GM19438 (cell line): ENCODE results near the gene NUDT12.
A peak's percentile ranks its signal among the peaks of the same experiment; 100 is the strongest.

Experiments
- ATAC-seq: cut with Tn5 transposase; IDR thresholded peaks from one replicate; pipeline ENCODE4 v1.9.1; 2021; ENCODE audit warnings: low read depth; ENCODE audit not compliant: unreplicated experiment

NUDT12 gene

GRCh38 chr5:103562453-103563157, at the start of gene NUDT12:
NUDT12 (minus strand) TSS chr5:103562789; CDS start chr5:103560248, 2,541 bp downstream.
- peak; percentile 90 for ATAC-seq

DNA sequence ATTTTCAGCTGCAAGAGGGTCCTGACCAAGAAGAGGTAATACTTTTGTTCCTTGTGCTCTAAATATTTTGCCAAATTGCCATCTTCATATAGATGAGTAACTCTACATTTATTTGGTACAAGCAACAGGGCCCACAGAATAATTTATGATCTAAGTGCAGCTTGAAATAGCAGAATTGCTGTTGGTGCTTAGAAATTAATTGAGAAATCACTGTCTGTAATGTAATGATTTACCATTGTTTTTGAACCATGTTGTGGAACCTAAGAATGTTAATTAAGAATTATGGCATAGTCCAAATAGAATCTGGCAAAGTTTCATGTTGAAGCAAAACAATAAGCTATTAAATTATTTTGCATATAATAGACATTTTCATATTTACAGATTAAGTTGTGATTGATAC, 44.8 kb upstream of the NUDT12 start:
- no peak for ATAC-seq

DNA sequence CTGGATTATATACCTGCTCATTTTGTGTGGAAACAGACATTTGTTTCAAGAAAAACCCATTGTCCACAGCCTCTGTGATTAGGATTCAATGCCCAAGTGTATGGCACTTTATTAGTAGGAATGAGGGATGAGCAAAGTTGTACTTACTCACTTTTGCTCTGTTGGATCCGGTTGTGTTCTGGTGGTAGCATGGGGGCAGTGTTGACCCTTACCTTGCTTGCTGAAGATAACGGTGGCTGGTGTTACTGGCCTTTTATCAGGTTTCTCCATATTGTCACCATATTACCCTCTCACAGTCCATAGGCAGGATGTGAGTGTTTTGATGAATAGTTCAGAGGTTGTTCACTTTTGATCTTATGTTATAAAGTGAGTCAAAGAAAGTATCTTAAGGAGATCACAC, 42.7 kb upstream of the NUDT12 start:
- no peak for ATAC-seq

- no peak for ATAC-seq
These were observed 39.8 kb upstream of the NUDT12 start for GRCh38 chr5:103602438-103602837.

DNA sequence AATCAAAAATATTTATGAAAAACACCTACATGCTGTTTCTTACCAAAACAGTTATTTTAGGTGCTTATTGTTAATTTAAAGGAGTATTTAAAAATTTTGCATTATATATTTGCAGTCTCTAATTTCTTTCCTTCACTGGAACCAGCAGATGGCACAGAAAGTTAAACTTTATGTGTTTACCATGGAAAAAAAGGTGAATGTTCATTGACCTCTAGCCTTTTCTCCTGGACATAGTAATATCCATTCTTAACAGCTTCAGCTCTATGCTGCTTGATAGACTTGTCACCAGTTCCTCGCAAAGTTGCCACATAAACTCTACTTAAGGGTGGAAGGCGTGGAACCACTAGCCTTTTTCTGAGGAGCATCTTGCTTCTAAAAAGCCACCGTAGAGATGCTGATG, 38.7 kb upstream of the NUDT12 start:
- no peak for ATAC-seq

GRCh38 chr5:103600086-103600485, 37.5 kb upstream of the NUDT12 start:
- ATAC-seq: no peak

- no peak for ATAC-seq
These were observed 36.5 kb upstream of the NUDT12 start for GRCh38 chr5:103598997-103599566.

- ATAC-seq: no peak
These were observed 27.6 kb upstream of the NUDT12 start for GRCh38 chr5:103590221-103590620.

DNA sequence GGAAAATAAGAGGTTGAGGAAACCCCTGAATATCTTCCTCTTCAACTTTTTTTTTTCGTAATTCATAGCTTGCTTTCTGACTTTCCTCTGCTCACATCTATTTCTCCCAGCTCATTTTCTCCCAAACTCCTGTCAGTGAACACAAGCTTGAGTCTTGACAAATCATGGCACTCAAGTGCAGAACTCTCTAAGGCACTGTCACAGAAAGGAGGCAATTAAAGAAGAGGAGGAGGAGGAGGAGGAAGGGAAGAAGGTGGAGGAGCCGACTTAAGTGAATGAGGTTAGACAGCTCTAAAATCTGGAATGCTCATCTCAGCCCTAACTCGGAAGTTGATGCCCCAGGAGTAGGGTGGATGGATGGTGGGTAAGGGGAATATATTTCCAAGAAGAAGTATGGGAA, 27.2 kb upstream of the NUDT12 start:
- ATAC-seq: no peak

DNA sequence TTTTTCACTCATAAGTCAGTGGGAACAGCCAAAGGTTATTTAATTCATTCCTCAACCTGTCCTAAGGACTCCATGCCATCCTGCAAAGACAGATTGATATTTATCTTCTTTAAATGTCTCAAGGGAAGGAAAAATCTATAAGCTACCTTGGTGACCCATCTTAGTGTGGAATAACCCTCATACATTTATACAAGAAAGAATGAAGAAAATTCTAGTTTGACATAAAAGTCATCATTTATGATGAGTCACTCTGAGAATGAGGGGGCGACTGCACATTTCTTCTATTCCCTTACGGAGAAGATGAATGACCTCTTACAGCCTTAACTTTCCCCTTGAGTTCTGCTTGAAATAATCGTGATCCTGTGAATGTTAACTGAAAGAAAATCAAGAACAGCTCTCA, 26.8 kb upstream of the NUDT12 start:
- no peak for ATAC-seq

GRCh38 chr5:103587185-103587748, 24.7 kb upstream of the NUDT12 start:
- ATAC-seq: no peak

DNA sequence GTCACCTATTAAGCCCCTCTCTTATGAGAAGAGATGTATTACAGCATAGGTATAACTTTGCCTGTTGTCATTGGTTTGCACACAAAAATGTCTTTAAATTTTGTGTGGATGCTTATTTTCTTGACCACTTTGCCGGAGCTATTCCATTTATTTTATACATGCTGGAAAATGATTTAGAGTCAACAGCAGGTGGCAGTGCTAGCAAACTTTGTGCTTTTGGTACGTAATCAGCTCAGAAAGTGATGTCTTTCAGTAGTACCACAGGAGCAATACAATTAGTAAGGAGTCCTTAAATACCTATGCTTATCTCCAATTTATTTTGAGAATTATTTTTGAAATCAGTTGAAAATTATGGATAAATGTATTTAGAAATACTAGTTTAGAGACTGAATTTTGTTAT, 19.8 kb upstream of the NUDT12 start:
- ATAC-seq: peak; percentile 63

GRCh38 chr5:103573411-103573810, 10.8 kb upstream of the NUDT12 start:
- no peak for ATAC-seq

DNA sequence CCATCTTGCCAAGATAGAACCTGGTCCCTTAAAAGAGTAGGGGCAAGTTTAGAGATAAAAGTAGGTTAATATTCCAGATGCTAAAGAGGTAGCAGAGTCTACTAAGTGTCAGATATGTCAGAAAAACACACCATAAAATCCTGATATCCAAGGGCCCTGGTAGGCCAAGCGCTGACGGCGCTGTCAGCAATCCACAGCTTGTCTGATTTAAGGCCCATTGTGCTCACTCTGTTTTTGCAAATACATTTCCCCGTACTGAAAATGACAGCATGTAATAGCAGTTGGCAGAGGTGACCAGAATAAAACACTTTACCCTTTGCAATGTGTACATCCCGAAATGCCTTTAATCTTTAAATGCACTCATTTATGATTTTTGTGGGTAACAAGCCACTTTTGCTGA, 9.9 kb upstream of the NUDT12 start:
- ATAC-seq: no peak

DNA sequence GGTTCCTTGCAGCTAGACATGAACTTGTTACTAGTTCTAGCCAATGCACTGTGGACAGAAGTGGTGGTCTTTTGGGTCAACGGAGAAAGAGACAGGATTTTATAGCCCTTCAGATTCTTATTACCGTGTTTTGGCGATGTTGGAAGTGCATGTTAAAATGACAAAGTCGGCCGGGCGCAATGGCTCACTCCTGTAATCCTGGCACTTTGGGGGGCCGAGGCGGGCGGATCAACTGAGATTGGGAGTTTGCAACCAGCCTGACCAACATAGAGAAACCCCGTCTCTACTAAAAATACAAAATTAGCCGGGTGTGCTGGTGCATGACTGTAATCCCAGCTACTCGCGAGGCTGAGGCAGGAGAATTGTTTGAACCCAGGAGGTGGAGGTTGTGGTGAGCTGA, 9.1 kb upstream of the NUDT12 start:
- no peak for ATAC-seq

- no peak for ATAC-seq
These were observed 6.9 kb upstream of the NUDT12 start for GRCh38 chr5:103569313-103570060.

DNA sequence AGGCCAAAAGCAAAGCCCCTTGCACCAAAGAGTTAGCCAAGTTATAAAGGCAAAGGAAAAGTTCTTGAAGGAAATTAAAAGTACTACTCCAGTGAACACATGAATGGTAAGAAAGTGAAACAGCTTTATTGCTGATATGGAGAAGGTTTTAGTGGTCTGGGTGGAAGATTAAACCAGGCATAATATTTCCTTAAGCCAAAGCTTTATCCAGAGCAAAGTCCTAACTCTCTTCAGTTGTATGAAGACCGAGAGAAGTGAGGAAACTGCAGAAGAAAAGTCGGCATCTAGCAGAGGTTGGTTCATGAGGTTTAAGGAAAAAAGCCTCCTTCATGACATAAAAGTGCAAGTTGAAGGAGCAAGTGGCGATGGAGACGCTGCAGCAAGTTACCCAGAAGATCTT, 3.1 kb upstream of the NUDT12 start:
- ATAC-seq: no peak

DNA sequence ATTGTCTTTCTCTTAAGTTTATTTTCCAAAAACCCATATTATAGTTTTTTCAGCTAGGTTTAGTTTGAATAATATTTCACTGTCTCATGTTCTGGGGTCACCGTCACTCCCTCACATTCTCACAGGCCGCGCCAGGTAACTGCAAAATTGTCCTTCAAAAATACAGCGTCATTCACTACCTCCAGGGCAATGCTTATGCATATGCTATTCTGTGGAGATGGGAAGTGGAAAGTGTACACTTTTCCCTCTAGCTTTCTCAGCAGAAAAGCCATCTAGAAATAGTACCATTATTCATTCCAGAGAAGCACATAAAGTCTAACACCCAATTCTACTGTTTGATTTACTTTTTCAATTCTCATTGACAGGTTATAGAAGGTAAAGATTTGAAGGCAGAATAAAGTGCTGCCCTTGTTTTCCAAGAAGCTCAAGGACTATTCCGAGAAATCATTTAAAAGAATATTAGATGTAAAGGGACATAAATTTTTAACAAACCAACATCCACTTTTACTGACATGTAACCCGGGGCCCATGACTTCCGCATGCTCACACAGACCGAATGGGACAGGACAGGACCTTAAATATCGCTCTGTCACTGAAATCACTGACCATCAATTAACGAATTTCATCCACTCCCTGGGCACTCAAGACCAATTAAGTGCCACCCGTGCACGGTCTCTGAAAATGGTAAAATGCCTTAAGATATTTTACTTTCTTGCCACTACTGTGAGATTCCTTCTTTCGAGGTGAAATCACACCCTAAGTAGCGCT, 720 bp downstream of the NUDT12 start:
- peak; percentile 57 for ATAC-seq

DNA sequence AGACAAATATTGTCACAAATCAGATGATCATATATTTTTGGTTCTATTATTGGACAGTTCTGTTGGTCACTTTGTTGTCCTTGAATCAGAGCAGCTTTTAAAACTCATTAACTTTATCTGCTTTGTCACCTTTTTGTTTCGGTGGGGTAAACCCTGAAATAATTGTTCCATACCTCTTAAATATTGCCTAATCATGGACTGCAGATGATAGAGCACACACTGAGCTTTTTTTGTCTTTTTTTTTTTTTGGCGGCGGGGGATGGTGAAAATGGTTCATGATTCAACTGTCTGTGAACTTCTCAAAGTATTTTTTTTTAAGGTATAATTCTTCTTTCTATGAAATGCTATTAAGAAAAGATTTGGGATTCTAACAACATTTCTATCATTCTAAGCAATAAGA, 1.8 kb downstream of the NUDT12 start:
- ATAC-seq: no peak

GRCh38 chr5:103546858-103547257, 15.7 kb downstream of the NUDT12 start:
- ATAC-seq: peak; percentile 79

- no peak for ATAC-seq
These were observed 20.1 kb downstream of the NUDT12 start for GRCh38 chr5:103542441-103542840.
